ENCODE results near the gene FAF2.
"Not testable (repeated sequence)": the region's sequence is repeated elsewhere in the genome, so short reads cannot be mapped to it uniquely, and the experiment has no call there.

The FAF2 gene

GRCh38 chr5:176548967-176549444, 100.8 kb downstream of the FAF2 start, which contains the start of gene CDHR2:
Gene CDHR2, plus strand, starts transcription at chr5:176549342. Its CDS starts 16,011 bp downstream, at chr5:176565353.
- no peak for DNase-seq

- DNase-seq: no peak
Observed at GRCh38 chr5:176549871-176550270, 101.7 kb downstream of the FAF2 start.

- no peak for DNase-seq
Observed at GRCh38 chr5:176550275-176550831, 102.2 kb downstream of the FAF2 start.

- not testable (repeated sequence) for DNase-seq
Observed at GRCh38 chr5:176550937-176551336, 102.8 kb downstream of the FAF2 start.

GRCh38 chr5:176552332-176552869, 104.2 kb downstream of the FAF2 start:
- no peak for DNase-seq

GRCh38 chr5:176553260-176554085, 105.3 kb downstream of the FAF2 start:
- no peak for DNase-seq

- no peak for DNase-seq
Observed at GRCh38 chr5:176557846-176558245, 109.7 kb downstream of the FAF2 start.
